Smooth muscle cell (in vitro differentiated cells): Measurements from ENCODE around the gene TERT. TPM values are rescaled to one million over a fixed set of nuclear protein-coding genes. Genes with fewer than 3 reads are reported as not detected.

Source experiments
- DNase-seq: peaks from one replicate; lab custom pipeline; 2025; ENCODE audit not compliant: unreplicated experiment; lab: John Stamatoyannopoulos, UW
- H2AFZ ChIP-seq: fragments of 200-600 bp; sonication (generic); 2 replicates; pipeline ENCODE4 v1.6.0; 2016; ENCODE audit warnings: antibody characterized with exemption, low read depth, mild to moderate bottlenecking
- H3F3A ChIP-seq: fragments of 200-600 bp; sonication (generic); 2 replicates; pipeline ENCODE4 v1.6.0; 2017; ENCODE audit warnings: antibody characterized with exemption, low read depth
- H3K27ac ChIP-seq: fragments of 200-600 bp; sonication (generic); 2 replicates; pipeline ENCODE4 v1.5.1; 2016; ENCODE audit warnings: low read depth, mild to moderate bottlenecking
- H3K27me3 ChIP-seq: fragments of 200-600 bp; sonication (generic); 2 replicates; pipeline ENCODE4 v1.6.1; 2016; ENCODE audit warnings: low read depth, mild to moderate bottlenecking
- H3K36me3 ChIP-seq: fragments of 200-600 bp; sonication (generic); 2 replicates; pipeline ENCODE4 v1.5.1; 2016; ENCODE audit warnings: low read depth
- H3K4me1 ChIP-seq: fragments of 200-600 bp; sonication (generic); 2 replicates; pipeline ENCODE4 v1.5.1; 2016; ENCODE audit warnings: low read depth
- H3K4me2 ChIP-seq: fragments of 200-600 bp; sonication (generic); 2 replicates; pipeline ENCODE4 v1.6.0; 2016; ENCODE audit warnings: mild to moderate bottlenecking
- H3K4me3 ChIP-seq: fragments of 200-600 bp; sonication (generic); 2 replicates; pipeline ENCODE4 v1.5.1; 2016; ENCODE audit warnings: mild to moderate bottlenecking
- H3K79me2 ChIP-seq: fragments of 200-600 bp; sonication (generic); 2 replicates; pipeline ENCODE4 v1.6.0; 2016; ENCODE audit warnings: low read depth, mild to moderate bottlenecking
- H3K9ac ChIP-seq: fragments of 200-600 bp; sonication (generic); 2 replicates; pipeline ENCODE4 v1.6.0; 2016; ENCODE audit warnings: low read depth
- H3K9me3 ChIP-seq: fragments of 200-600 bp; sonication (generic); replicated peaks from 2 replicates; pipeline ENCODE4 v1.5.1; 2016; ENCODE audit warnings: low read depth
- H4K20me1 ChIP-seq: fragments of 200-600 bp; sonication (generic); 2 replicates; pipeline ENCODE4 v1.6.0; 2016; ENCODE audit warnings: low read depth
- WGBS: methylation state at CpG from one replicate; pipeline ENCODE4 v1.1.7; 2016; ENCODE audit warnings: low lambda C conversion rate; 5-methylcytosine and 5-hydroxymethylcytosine counted together
- polyA plus RNA-seq: library from polyadenylated mRNA; unstranded; fragments of >200 nt; fragmentation: Nextera tagmentation; extraction: Ambion mirVana; gene quantifications from 2 replicates; pipeline ENCODE4 v1.2.1, GENCODE V29; 2016
- total RNA-seq: library from RNA; depleted of rRNA; stranded (reverse); fragments of >200 nt; gene quantifications from 2 replicates; pipeline ENCODE4 v1.2.3, GENCODE V29; 2014
- TF ChIP-seq, protein P1 (sequence below): fragments of 200-600 bp; sonication (generic); IDR thresholded peaks from 2 replicates; pipeline ENCODE4 v1.5.1; 2017; ENCODE audit warnings: borderline replicate concordance, mild to moderate bottlenecking, antibody characterized with exemption; ENCODE audit not compliant: insufficient read depth, poor library complexity, severe bottlenecking

The TERT gene
- total and polyA plus RNA-seq, 2 experiments from 2014 or later: not detected

DNA sequence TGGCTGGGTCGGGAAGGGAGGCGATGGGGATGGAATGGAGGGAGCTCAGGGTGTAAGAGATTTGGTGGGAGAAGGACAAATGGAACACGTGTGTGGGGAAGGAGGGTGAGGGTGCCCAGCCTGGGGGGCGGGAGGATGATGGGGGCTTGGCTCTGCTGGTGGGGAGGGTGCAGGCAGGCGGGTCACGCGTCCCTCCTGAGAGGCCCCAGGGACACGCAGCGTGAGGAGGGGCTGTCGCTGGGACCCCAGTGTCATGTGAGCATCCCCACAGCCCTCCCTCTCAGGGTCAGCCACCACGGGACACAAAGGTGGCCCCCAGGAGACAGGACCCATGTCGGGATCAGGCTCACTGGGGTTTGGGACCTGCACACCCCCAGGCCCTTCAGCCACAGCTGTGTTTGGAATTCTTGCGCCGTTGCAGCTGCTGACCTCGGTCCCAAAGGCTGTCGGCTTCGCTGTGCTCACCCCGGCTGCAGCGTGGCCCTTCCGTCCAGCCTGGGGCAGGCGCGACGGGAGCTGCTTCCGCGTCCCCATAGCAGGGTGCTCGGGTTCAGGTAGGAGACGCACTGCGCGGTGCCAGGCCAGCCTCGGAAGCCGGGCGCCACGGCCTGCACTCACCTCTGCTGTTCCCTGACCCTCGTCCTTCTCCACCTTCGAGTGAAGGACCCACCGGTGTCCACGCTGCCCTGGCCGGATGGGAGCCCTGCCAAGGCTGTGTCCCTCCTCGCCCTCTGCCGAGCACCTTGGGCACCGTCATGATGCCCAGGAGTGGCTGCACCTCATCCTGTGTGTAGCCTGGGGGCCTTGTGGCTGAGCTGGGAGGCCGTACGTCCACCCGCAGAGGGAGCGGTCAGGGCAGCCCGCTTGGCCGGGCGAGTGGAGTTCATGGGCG is 88.1 kb downstream of the TERT start:
- Histone ChIP-seq H3K9ac (no peak overlapping the region), H3K27ac (no peak overlapping the region), H3K27me3 (no peaks in the 10 kb centered on the region), H3K9me3 (no peaks in the 10 kb centered on the region), H3F3A (no peaks in the 10 kb centered on the region), H4K20me1 (no peaks in the 10 kb centered on the region), H3K79me2 (no peaks in the 10 kb centered on the region), H3K4me3 (no peak overlapping the region), H3K36me3 (no peaks in the 10 kb centered on the region), H3K4me2 (no peak overlapping the region), H2AFZ (no peak overlapping the region), H3K4me1 (no peaks in the 10 kb centered on the region)
- DNase-seq: no peak
- 90% methylated on average over 42 of the region's 49 CpGs for WGBS
- TF ChIP-seq, protein P1, sequence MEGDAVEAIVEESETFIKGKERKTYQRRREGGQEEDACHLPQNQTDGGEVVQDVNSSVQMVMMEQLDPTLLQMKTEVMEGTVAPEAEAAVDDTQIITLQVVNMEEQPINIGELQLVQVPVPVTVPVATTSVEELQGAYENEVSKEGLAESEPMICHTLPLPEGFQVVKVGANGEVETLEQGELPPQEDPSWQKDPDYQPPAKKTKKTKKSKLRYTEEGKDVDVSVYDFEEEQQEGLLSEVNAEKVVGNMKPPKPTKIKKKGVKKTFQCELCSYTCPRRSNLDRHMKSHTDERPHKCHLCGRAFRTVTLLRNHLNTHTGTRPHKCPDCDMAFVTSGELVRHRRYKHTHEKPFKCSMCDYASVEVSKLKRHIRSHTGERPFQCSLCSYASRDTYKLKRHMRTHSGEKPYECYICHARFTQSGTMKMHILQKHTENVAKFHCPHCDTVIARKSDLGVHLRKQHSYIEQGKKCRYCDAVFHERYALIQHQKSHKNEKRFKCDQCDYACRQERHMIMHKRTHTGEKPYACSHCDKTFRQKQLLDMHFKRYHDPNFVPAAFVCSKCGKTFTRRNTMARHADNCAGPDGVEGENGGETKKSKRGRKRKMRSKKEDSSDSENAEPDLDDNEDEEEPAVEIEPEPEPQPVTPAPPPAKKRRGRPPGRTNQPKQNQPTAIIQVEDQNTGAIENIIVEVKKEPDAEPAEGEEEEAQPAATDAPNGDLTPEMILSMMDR: no peak

DNA sequence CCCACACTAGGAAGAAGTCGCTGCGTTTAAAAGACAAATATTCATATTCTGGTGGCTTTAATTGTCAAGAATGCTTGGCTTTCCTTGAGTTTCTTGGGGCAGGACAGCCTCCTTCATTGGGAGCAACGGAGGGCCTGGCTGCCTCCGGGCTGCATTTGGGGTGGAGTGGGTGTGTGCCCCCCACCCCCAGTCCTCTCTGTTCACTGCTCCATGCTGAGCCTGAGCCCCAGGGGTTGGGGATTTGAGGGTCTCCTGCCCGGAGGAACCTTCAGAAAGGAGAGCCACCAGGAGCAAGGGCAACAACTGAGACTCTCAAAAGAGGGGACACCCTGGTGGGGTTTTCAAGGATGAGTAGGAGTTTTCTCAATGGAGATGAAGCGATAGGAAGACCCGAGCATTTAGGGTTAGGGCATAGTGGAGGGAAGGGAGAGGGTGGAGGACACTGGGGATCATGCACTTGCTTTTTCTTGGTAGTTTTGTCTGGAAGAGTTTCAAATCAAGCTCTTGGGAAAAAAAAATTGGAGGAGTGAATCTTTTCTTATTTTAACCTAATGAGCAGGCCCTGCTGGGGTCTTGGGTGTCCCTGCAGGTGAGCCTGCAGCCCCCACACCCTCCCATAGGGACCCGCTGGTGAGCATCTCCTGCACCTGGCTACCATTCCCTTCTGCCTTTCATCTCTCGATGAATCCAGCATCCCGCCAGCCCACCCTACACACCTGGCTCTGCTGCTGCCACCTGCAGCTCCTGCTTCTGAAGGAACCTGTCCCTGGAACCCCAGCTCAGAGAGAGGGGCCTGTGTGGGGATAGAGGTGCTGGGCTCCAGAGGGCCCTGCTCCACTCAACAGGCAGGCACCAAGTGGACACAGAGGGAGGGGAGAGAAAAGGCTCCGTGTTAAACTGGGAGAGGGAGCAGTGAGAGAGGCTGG is 89.3 kb downstream of the TERT start:
- WGBS: 78% methylated on average over 11 of the region's 11 CpGs
- no peak overlapping the region for H3K4me3 ChIP-seq

DNA sequence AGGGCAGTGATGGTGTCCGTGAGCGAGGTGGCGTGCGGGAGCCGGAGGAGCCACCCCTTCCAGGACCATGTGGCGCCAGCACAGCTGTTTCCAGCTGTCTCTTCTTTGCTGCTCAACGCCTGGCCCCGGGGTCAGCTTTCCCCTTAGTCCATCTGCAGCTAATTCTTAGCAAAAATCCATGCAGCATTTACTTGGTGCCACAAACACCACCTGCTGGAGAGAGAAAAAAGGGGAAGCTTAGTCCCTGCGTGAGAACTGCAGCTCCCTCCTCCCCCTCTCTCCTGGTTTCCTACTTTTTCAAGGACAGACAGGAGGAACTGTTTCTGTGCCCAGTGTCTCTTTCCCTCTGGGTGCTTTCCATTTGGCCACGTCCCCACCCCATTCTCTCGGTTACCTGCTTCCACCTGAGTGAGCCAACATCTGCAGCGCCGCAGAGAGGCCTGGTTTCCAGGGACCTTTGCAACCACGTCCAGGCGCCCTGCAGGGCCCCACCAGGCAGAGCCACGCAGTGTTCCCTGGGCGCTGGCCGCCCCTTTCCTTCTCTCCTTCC is 90.1 kb downstream of the TERT start:
- Histone ChIP-seq H3K9me3 (no peaks in the 10 kb centered on the region), H3K27ac (no peak overlapping the region), H3F3A (no peaks in the 10 kb centered on the region), H3K36me3 (no peaks in the 10 kb centered on the region), H3K9ac (no peak overlapping the region), H3K4me3 (no peak overlapping the region), H2AFZ (no peak overlapping the region), H3K27me3 (no peaks in the 10 kb centered on the region), H3K4me1 (no peaks in the 10 kb centered on the region), H4K20me1 (no peaks in the 10 kb centered on the region), H3K79me2 (no peaks in the 10 kb centered on the region), H3K4me2 (no peak overlapping the region)
- TF ChIP-seq, protein P1: peak; percentile 15
- WGBS: 66% methylated on average over 18 of the region's 18 CpGs
- DNase-seq: no peak

More for the DNA sequence above, 89.3 kb downstream of the TERT start:
- Histone ChIP-seq H3F3A (no peaks in the 10 kb centered on the region), H3K9me3 (no peaks in the 10 kb centered on the region), H3K9ac (no peak overlapping the region), H3K27me3 (no peaks in the 10 kb centered on the region), H3K4me2 (no peak overlapping the region), H2AFZ (no peak overlapping the region), H3K36me3 (no peaks in the 10 kb centered on the region), H3K4me1 (no peaks in the 10 kb centered on the region), H4K20me1 (no peaks in the 10 kb centered on the region), H3K27ac (no peak overlapping the region), H3K79me2 (no peaks in the 10 kb centered on the region)
- TF ChIP-seq, protein P1: no peak
- no peak for DNase-seq
